ENCODE measurements around the gene ANXA9. TPM values are rescaled to one million over a fixed set of nuclear protein-coding genes. Genes with fewer than 3 reads are reported as not detected.
A peak's percentile ranks its signal among the peaks of the same experiment; 100 is the strongest.

ANXA9 gene
- total RNA-seq, 2 donors from 2014 or later, result not detected

DNA sequence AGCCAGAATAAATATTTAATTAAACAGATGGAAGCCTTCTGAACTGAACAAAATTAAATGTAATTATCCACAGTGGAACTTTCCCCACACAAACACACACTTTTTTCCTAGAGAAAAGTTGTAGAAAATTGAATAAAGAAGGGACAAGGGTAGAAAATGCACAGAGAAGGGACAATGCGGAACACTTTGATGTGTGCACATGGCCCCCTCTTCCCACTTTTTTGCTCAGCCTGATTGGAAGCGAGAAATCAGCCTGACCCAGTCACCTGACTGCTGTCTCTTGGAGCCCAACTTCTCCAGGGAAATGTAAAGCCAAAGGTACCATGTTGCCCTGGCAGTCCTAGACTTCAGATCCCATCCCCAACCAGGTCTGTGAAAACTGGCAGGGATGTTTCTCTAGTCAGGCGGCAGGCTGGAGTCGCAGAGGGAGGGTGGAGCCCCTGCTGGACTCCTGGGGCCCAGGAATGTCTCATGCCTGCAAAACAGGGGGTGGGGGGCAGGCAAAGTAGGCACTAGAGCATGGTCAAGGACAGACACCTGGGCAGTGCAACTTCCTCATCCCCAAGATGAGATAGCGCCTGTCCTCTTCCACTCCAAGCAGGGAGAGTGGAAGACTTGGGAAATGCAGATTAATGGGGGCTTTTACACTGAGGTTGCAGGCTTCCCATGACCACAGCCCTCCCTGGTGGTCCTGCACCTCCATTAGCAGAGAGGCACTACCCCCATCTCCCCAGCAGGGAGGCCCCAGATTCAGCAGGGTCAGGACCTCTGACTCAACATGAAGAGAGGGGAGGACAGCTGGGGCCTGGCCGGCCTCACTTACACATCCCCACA, 10.3 kb upstream of the ANXA9 start:
- no peak for ATAC-seq (ENCODE audit: insufficient number of reproducible peaks, low FRiP score, low read depth)
- TF ChIP-seq, protein P1, sequence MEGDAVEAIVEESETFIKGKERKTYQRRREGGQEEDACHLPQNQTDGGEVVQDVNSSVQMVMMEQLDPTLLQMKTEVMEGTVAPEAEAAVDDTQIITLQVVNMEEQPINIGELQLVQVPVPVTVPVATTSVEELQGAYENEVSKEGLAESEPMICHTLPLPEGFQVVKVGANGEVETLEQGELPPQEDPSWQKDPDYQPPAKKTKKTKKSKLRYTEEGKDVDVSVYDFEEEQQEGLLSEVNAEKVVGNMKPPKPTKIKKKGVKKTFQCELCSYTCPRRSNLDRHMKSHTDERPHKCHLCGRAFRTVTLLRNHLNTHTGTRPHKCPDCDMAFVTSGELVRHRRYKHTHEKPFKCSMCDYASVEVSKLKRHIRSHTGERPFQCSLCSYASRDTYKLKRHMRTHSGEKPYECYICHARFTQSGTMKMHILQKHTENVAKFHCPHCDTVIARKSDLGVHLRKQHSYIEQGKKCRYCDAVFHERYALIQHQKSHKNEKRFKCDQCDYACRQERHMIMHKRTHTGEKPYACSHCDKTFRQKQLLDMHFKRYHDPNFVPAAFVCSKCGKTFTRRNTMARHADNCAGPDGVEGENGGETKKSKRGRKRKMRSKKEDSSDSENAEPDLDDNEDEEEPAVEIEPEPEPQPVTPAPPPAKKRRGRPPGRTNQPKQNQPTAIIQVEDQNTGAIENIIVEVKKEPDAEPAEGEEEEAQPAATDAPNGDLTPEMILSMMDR (IDR thresholded peaks at IDR 0.05), result no peak
- Histone ChIP-seq H3K4me3 (peak overlapping the region; percentile 89), H3K9me3 (no peaks in the 10 kb centered on the region), H3K27me3 (replicated peaks; ENCODE audit: insufficient read depth) (no peaks in the 10 kb centered on the region), H3K27ac (peak overlapping the region; percentile 92 to 94), H3K4me1 (ENCODE audit: control insufficient read depth in 1 of 2, low read depth in 2 of 2) (peaks cover 31 to 54% of the 10 kb centered on the region in 2 donors), H3K36me3 (peaks cover 22% of the 10 kb centered on the region)
- no peak for DNase-seq (ENCODE audit: low spot score)

DNA sequence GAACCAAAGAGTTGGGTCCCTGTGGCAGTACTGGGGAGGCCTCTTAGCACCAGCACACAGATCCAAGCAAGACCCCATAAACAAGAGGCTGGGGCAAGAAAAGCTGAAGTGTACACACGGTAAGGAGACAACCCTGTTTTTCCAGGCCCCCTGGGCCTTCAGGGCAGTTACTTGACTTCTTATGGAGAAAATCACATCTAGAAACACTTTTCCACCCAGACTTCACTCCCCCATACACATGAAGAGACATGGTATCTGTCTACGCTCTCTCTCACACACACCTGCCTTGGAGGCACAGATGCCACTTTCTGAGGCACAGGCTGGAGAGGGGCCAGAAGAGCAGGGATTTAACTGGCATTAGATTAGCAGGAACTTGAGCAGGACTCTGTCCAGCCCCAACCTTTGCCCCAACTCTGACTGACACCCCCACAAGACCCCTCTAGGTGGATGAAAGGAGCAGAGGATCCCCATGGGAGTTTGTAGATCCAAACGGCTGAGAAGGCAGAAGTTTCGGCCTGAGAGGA, 9.6 kb upstream of the ANXA9 start:
- H3K4me1 ChIP-seq (ENCODE audit: control insufficient read depth in 1 of 2, low read depth in 2 of 2), result peaks cover 34 to 60% of the 10 kb centered on the region in 2 donors

DNA sequence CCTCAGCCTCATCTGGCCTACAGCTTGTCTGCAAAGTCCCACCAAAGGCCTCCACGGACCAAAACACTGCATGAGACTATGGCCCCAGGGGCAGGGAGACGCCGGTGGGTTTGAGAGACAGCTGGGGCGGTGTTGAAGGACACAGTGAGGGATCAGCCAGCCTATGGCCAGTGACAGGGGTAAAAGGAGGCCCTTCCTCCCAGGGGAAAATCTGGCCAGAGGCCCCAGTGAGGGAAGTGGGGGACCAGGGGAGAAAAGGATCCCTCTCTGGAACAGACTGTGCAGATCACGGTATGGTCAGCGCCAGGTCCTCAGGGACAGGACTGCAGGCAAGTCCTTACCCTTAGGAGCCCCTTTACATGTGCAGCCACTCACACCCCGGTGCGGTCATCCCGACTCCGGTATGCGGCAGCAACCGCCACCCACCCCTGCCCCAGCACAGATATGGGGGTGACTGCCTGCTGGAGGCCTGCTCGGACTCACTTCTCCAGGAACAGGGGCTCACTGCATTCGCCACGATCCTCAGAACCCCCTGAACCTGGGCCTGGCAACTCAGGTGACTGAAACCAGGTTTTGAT, 8.7 kb upstream of the ANXA9 start:
- Histone ChIP-seq H3K4me3 (peak overlapping the region; percentile 89), H3K4me1 (ENCODE audit: control insufficient read depth in 1 of 2, low read depth in 2 of 2) (peaks cover 41 to 69% of the 10 kb centered on the region in 2 donors), H3K36me3 (peaks cover 6% of the 10 kb centered on the region), H3K27me3 (replicated peaks; ENCODE audit: insufficient read depth) (no peaks in the 10 kb centered on the region), H3K27ac (peak overlapping the region; percentile 92 to 94), H3K9me3 (no peaks in the 10 kb centered on the region)
- ATAC-seq (ENCODE audit: insufficient number of reproducible peaks, low FRiP score, low read depth) (no peak), DNase-seq (ENCODE audit: low spot score) (no peak)
- TF ChIP-seq, protein P1 (IDR thresholded peaks at IDR 0.05), result no peak

More for the DNA sequence above, 9.6 kb upstream of the ANXA9 start:
- DNase-seq (ENCODE audit: low spot score), result no peak
- Histone ChIP-seq H3K27me3 (replicated peaks; ENCODE audit: insufficient read depth) (no peaks in the 10 kb centered on the region), H3K27ac (peak overlapping the region; percentile 92 to 94), H3K9me3 (no peaks in the 10 kb centered on the region), H3K4me3 (peak overlapping the region; percentile 89), H3K36me3 (peaks cover 15% of the 10 kb centered on the region)
- no peak for ATAC-seq (ENCODE audit: insufficient number of reproducible peaks, low FRiP score, low read depth)
- TF ChIP-seq, protein P1 (IDR thresholded peaks at IDR 0.05), result no peak

DNA sequence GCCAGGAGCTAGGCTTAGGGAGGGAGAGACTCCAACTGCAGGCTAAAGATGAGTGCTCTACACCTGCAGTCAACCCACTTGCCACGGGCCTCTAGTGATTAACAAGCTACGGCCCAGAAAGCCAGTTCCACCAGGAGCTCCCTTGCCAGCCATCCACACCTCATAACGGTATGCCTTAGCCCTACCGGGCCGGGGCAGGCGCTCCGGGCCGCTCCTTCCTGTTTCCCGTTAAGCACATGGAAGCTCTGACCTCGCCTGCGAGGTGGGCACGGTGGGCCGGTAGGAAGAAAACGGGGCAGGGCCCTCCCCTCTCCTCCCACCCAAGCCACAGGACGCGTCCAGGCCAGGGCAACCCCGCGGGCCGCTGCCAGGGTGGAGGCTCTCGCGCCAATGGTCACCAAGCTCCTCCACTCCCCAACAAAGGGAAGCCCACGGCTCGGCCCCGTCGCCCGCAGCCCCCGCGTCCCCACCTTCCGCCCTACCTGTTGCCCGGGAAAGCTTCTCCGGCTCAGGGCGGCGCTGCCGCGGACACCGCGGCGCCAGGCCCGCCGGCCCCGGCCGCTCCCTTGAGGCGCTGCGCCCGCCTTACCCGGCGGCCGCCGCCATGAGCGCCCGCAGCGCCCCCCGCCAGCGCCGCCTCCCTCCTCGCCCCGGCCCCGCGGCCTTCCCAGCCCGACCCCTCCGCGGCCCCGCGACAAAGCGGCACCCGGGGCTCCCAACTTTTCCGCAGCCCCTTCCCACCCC, 8.1 kb upstream of the ANXA9 start:
- Histone ChIP-seq H3K27ac (peak overlapping the region; percentile 92 to 94), H3K36me3 (no peaks in the 10 kb centered on the region), H3K9me3 (no peaks in the 10 kb centered on the region), H3K4me3 (peak overlapping the region; percentile 89), H3K4me1 (ENCODE audit: control insufficient read depth in 1 of 2, low read depth in 2 of 2) (peaks cover 44 to 76% of the 10 kb centered on the region in 2 donors), H3K27me3 (replicated peaks; ENCODE audit: insufficient read depth) (no peaks in the 10 kb centered on the region)
- TF ChIP-seq, protein P1 (IDR thresholded peaks at IDR 0.05), result no peak
- DNase-seq (ENCODE audit: low spot score), result no peak
- peak; percentile 4 for ATAC-seq (ENCODE audit: insufficient number of reproducible peaks, low FRiP score, low read depth)
